T-helper 17 cell (primary cell): ENCODE measurements around the gene IL31RA. TPM values are rescaled to one million over a fixed set of nuclear protein-coding genes. Genes with fewer than 3 reads are reported as not detected.

ENCODE experiments used
- ATAC-seq: fragments of 150-1000 bp; cut with Tn5 transposase; 2 replicates; pipeline ENCODE4 v1.10.0; 2021; ENCODE audit warnings: mild to moderate bottlenecking, moderate library complexity
- DNase-seq, 3 donors: peaks; one replicate each; pipeline versions ENCODE4 v3.0.0 to v3.0.0-alpha.2; 2020 to 2021
- H3K9me3 ChIP-seq: one replicate; pipeline ENCODE4 v1.7.0; 2013; ENCODE audit warnings: low read length, mild to moderate bottlenecking; ENCODE audit not compliant: control insufficient read depth, poor library complexity, severe bottlenecking
- H3K27ac Mint-ChIP-seq: one replicate; pipeline ENCODE4 v1.8.0; 2022; ENCODE audit warnings: mild to moderate bottlenecking, moderate library complexity, mixed read lengths
- H3K27me3 Mint-ChIP-seq: one replicate; pipeline ENCODE4 v1.8.0; 2022; ENCODE audit warnings: mixed read lengths
- H3K36me3 Mint-ChIP-seq: one replicate; pipeline ENCODE4 v1.8.0; 2022; ENCODE audit warnings: low read depth, mixed read lengths
- H3K4me1 Mint-ChIP-seq: one replicate; pipeline ENCODE4 v1.8.0; 2022; ENCODE audit warnings: mild to moderate bottlenecking, mixed read lengths
- H3K4me3 Mint-ChIP-seq: one replicate; pipeline ENCODE4 v1.8.0; 2022; ENCODE audit warnings: mild to moderate bottlenecking, moderate library complexity, mixed read lengths
- total RNA-seq, 4 donors: library from RNA in 2 of 4; stranded (reverse) in 2 of 4; gene quantifications; one replicate each; pipeline ENCODE4 v1.2.3 and lab custom pipeline; 2022 to 2026

The IL31RA gene
- total RNA-seq, 2 donors from 2014 or later = not detected

DNA sequence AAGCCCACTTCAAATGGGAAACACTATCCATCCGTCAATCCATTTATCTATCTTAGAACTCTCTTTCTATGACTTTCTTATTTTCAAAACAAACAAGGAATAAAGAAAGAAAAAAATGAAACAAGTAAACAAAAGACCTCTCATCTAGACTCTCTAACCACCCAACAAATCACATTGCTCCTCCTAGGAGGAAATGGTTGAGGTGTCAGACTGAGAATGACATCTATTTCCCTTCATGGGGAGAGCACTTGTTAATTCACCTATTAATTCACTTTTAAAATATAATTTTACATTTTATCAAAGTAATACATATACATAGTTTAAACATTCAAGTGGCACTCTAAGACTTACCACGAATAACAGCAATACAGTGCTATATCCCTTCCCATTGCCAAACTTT is 2.4 kb upstream of the IL31RA start:
- H3K27me3 Mint-ChIP-seq = peaks cover 26% of the 10 kb centered on the region
- no peak overlapping the region for H3K4me3 Mint-ChIP-seq
- peaks cover 2% of the 10 kb centered on the region for H3K36me3 Mint-ChIP-seq
- no peaks in the 10 kb centered on the region for H3K9me3 ChIP-seq
- ATAC-seq (no peak), DNase-seq (no peak)
- H3K4me1 Mint-ChIP-seq = peaks cover 2% of the 10 kb centered on the region
- no peak overlapping the region for H3K27ac Mint-ChIP-seq

DNA sequence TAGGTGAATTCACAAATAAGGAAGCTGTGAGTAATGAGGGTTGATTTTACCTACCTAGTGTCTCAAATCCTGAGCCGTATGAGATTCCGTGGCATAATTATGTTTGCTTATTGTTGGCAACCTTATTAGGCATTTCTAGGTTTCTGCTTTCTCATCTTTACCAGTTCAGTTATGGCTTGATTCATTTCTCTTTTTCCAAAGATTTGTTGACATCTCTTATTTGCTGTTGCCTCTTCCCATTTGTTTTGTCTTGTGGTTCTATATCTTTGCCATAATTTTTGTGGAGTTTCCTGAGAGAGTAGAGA is 470 bp downstream of the IL31RA start:
- DNase-seq (no peak), ATAC-seq (no peak)
- Mint-ChIP-seq H3K4me1 (peaks cover 20% of the 10 kb centered on the region), H3K4me3 (no peak overlapping the region), H3K27me3 (peaks cover 26% of the 10 kb centered on the region), H3K36me3 (peaks cover 2% of the 10 kb centered on the region), H3K27ac (no peak overlapping the region)
- H3K9me3 ChIP-seq = no peaks in the 10 kb centered on the region

DNA sequence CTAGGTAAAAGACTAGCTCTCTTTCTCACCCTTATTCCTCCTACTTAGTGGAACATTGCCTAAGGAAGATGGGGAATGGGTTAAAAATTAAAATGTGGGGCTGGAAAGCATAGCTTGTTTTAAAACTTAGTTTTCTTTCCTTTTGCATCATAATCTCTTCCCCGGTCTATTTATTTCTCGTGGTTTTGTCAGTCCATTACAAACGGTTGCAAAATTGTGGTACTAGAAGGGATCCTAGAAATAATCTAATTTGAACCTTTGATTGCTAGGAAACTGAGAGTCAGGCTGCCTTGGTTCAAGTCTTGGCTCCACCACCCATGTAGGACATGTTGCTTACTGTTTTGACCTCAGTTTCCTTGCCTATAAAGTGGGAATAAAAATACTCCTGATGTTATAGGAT is 1.3 kb downstream of the IL31RA start:
- Mint-ChIP-seq H3K27me3 (peaks cover 26% of the 10 kb centered on the region), H3K4me3 (no peak overlapping the region), H3K27ac (no peak overlapping the region), H3K36me3 (peaks cover 2% of the 10 kb centered on the region), H3K4me1 (peaks cover 25% of the 10 kb centered on the region)
- ATAC-seq (no peak), DNase-seq (no peak)
- no peaks in the 10 kb centered on the region for H3K9me3 ChIP-seq

DNA sequence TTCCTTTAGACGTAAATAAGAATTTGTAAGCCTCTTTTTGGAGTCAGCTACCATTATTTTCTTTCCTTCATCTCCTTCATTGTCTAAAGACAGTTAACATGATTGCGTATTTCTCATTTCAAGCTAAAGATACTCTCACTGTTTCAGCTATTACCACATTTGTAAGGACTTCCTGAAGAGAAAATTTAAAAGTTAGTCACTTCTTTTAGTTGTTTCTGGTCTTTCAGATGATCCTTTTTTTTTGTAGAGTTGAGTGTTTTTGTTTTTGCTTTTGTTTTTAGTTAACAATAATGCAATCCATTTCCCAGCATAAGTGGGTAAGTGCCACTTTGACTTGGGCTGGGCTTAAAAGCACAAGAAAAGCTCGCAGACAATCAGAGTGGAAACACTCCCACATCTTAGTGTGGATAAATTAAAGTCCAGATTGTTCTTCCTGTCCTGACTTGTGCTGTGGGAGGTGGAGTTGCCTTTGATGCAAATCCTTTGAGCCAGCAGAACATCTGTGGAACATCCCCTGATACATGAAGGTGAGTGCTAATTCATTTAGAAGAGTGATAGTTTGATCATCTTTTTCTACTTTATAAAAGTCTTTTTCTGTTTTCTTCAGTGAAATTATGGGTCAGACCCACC is 2.0 kb downstream of the IL31RA start:
- no peak for DNase-seq
- H3K4me3 Mint-ChIP-seq = no peak overlapping the region
- no peak overlapping the region for H3K27ac Mint-ChIP-seq
- H3K27me3 Mint-ChIP-seq = peaks cover 20% of the 10 kb centered on the region
- peaks cover 27% of the 10 kb centered on the region for H3K4me1 Mint-ChIP-seq
- no peaks in the 10 kb centered on the region for H3K9me3 ChIP-seq
- peaks cover 2% of the 10 kb centered on the region for H3K36me3 Mint-ChIP-seq
- ATAC-seq = no peak

DNA sequence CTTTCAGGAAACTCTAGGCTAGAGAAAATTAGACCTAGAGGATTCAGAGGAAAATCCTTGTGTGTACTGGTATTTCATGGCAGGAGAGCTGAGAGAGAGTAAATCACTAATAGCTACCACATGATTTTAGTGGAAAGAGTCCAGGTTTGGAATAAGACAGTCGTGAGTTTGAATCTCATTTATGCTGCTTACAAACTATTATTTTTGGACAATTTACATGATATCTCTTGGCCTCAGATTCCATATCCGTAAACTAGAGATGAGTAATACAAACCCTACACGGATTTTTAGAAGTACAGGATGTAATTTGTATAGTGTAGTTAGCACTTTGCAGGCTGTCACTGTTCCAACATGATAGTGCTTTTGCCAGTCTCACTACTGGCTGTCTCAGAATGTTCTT is 2.7 kb downstream of the IL31RA start:
- Mint-ChIP-seq H3K27ac (no peak overlapping the region), H3K36me3 (peaks cover 2% of the 10 kb centered on the region), H3K4me1 (peaks cover 27% of the 10 kb centered on the region), H3K27me3 (peaks cover 20% of the 10 kb centered on the region), H3K4me3 (no peak overlapping the region)
- no peaks in the 10 kb centered on the region for H3K9me3 ChIP-seq
- DNase-seq (no peak), ATAC-seq (no peak)

DNA sequence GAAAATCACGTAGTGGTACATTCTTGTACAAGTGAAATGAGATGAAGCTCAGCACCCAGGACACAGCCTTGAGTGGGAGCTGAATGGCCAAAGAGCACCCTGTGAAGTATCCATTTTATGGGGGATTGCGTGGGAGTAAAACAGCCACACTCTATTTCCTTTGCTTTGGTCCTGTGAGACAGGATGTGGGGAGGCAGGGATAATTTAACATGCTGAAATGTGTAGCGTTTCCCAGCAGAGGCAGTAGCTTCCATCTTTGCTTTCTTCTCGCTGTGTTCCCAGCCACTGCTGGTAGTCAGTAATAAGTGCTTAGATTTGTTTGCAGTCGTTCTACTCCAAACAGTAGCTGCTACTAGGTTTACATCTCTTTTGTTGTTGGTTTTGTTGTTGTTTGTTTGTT is 4.4 kb downstream of the IL31RA start:
- peaks cover 27% of the 10 kb centered on the region for H3K4me1 Mint-ChIP-seq
- peaks cover 2% of the 10 kb centered on the region for H3K36me3 Mint-ChIP-seq
- DNase-seq (no peak), ATAC-seq (no peak)
- H3K9me3 ChIP-seq = no peaks in the 10 kb centered on the region
- H3K27ac Mint-ChIP-seq = peak overlapping the region; percentile 80
- no peak overlapping the region for H3K4me3 Mint-ChIP-seq
- H3K27me3 Mint-ChIP-seq = peaks cover 14% of the 10 kb centered on the region

DNA sequence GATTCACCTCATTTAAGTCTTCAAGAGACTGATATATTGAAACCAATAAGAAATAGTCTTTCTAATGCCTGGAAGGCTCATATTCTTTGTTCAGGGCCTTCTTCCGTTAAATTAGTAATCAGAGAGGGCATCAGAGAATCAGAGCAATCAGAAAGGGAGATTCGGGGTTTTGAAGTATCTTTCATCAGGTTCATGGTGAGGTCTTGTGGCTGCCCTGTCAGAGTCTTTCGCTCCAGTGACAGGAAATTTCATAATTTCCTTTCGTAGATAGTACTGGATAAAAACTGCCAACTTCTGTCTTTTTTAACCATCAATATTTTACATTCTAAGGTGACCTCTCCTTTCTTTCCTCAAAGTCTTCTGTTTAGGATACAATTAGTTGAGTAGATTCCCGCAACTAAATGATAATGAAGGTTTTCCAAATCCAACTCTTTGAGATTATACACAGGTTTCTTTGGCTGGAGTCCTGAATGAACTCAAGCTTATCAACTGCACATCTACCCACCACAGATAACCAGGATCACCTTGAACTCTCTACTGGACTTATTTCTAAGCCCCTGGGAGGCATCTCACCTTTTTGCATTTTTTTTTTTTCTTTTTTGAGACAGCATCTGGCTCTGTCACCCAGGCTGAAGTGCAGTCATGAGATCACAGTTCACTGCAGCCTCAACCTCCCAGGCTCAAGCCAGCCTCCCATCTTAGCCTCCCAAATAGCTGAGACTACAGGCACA is 5.5 kb downstream of the IL31RA start:
- peaks cover 4% of the 10 kb centered on the region for H3K27me3 Mint-ChIP-seq
- ATAC-seq (peak; percentile 94), DNase-seq (no peak)
- peak overlapping the region; percentile 80 for H3K27ac Mint-ChIP-seq
- peaks cover 2% of the 10 kb centered on the region for H3K36me3 Mint-ChIP-seq
- H3K4me3 Mint-ChIP-seq = peak overlapping the region; percentile 31
- H3K9me3 ChIP-seq = no peaks in the 10 kb centered on the region
- peaks cover 27% of the 10 kb centered on the region for H3K4me1 Mint-ChIP-seq

DNA sequence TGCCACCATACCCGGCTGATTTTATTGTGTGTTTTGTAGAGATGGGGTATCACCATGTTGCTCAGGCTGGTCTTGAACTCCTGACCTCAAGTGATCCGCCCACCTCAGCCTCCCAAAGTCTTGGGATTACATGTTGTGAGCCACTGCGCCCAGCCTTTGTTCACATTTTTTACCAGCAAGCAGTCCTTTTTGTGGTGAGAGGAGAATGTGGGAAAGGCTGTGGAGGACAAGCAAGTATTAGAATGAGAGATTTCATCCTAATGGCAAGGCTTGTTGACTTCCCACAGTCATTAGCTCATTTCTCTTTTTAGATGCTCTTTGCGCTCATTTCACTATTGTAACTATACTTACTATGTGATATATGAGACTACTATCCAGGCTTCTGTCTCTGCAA is 6.1 kb downstream of the IL31RA start:
- H3K27ac Mint-ChIP-seq = peak overlapping the region; percentile 80
- H3K9me3 ChIP-seq = no peaks in the 10 kb centered on the region
- no peak for DNase-seq
- H3K36me3 Mint-ChIP-seq = no peaks in the 10 kb centered on the region
- H3K27me3 Mint-ChIP-seq = no peaks in the 10 kb centered on the region
- ATAC-seq = no peak
- peaks cover 25% of the 10 kb centered on the region for H3K4me1 Mint-ChIP-seq
- H3K4me3 Mint-ChIP-seq = no peak overlapping the region

DNA sequence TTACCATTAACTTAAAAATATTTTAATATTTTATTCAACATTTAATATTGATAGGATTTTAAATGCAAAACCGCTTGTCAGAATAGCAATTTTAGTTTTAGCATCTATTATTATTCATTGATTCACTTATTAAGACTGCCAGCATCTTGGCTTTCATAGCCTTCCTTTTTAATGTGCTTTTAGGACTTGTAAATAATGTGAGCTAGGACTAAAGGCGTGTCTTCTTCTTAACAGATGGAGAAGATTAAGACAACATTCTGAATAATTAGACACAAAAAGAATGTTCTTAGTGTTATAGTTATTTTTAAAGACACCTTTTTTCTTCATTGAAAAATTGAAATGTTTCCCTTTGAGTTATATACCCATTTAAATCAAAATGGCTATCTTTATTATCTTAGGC is 6.9 kb downstream of the IL31RA start:
- Mint-ChIP-seq H3K36me3 (no peaks in the 10 kb centered on the region), H3K27ac (no peak overlapping the region), H3K4me1 (peaks cover 25% of the 10 kb centered on the region), H3K27me3 (no peaks in the 10 kb centered on the region), H3K4me3 (no peak overlapping the region)
- ATAC-seq = no peak
- DNase-seq = no peak
- no peaks in the 10 kb centered on the region for H3K9me3 ChIP-seq

DNA sequence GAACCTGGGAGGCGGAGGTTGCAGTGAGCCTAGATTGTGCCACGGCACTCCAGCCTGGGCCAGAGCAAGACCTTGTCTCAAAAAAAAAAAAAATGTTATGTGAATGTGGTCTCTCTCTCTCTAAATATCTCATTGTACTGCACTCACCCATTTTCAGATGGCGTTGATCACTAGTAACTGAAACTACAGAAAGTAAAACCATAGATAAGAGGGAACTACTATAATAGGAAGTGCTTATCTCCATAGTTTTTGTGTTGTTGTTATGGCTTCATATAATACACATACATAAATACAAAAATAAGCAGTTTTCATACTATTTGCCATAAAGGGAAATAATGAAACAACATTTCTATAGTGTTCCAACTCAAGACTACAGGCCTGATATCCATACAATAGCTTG is 9.1 kb downstream of the IL31RA start:
- Mint-ChIP-seq H3K36me3 (no peaks in the 10 kb centered on the region), H3K4me1 (peaks cover 21% of the 10 kb centered on the region), H3K4me3 (no peak overlapping the region), H3K27me3 (no peaks in the 10 kb centered on the region), H3K27ac (no peak overlapping the region)
- DNase-seq (no peak), ATAC-seq (no peak)
- no peaks in the 10 kb centered on the region for H3K9me3 ChIP-seq

DNA sequence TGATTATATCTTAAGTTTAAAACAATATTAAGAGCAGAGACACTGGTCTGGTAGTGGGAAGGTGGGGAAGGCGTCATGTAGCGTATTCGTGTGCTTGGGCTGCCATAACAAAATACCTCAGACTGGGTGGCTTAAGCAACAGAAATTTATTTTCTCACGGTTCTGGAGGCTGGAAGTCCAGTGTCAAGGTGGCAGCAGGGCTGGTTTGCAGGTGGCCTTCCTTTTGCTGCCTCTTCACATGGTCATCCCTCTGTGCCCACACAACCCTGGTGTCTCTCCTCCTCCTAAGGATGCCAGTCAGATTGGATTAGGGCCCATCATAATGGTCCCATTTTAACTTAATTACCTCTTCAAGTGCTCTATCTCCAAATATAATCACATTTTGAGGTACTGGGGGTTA is 9.6 kb downstream of the IL31RA start:
- Mint-ChIP-seq H3K27ac (no peak overlapping the region), H3K4me3 (no peak overlapping the region), H3K36me3 (no peaks in the 10 kb centered on the region), H3K4me1 (peaks cover 17% of the 10 kb centered on the region), H3K27me3 (no peaks in the 10 kb centered on the region)
- DNase-seq (no peak), ATAC-seq (no peak)
- H3K9me3 ChIP-seq = no peaks in the 10 kb centered on the region

DNA sequence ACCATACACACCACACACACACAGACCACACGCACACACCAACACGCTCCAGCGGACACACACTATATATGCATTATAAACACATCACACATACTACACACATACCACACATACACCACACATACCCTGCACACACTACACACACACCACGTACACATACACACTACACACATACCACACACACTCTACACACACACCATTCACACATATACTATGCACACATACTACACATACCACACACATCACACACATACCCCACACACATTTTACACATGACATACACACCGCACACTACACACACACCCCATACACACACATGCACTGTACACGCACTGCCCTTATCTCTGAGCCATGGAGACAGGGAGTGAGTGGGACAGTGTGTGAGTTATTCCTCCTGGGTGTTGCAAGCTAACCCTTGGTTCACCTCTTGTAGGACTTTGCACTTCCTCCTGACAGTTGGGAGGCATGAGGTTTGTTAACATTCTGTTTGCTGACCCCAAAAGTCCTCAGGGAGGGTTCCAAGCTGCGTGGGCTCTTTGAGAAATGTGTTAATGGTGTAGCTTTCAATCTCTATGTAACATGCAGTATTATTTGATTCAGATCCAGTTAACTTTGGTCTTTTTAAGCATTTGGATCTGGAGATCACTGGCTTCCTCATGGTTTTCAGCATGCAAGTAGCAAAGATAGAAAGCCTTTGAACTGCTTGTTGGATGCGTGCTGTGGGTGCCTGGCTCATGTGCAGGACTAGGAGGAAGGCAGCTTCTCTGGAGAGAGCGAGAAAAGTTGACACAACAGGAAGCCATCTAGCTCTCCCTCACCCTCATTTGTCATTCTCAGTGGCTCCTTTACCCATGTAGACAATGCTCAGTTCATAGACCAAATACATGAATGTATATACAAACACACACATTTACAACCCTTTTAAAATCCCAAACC is 13.7 kb downstream of the IL31RA start:
- DNase-seq = no peak
- no peaks in the 10 kb centered on the region for H3K9me3 ChIP-seq
- H3K36me3 Mint-ChIP-seq = no peaks in the 10 kb centered on the region
- no peak overlapping the region for H3K4me3 Mint-ChIP-seq
- H3K4me1 Mint-ChIP-seq = no peaks in the 10 kb centered on the region
- no peaks in the 10 kb centered on the region for H3K27me3 Mint-ChIP-seq
- no peak overlapping the region for H3K27ac Mint-ChIP-seq
- no peak for ATAC-seq

DNA sequence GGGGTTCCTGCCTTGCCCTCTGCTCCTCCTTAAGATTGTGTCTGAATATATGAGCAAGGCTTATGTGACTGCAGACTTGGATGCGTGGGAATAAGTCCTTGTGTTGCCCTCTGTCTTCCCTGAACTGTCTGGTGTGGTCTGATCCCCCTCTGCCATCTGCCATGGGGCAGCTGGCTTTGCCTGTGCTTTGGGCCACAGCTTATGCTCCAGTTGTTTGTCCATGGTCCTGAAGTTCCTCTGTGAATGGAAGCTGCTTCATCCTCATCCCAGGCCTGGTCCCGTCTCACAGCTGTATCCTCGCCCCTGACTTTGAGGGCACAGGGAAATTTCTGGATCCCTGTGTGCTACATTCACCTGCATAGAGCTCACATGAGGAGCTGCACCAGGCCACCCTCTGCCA is 14.7 kb downstream of the IL31RA start:
- H3K4me3 Mint-ChIP-seq = no peak overlapping the region
- DNase-seq (no peak), ATAC-seq (no peak)
- no peaks in the 10 kb centered on the region for H3K9me3 ChIP-seq
- no peaks in the 10 kb centered on the region for H3K36me3 Mint-ChIP-seq
- H3K27ac Mint-ChIP-seq = no peak overlapping the region
- H3K4me1 Mint-ChIP-seq = no peaks in the 10 kb centered on the region
- no peaks in the 10 kb centered on the region for H3K27me3 Mint-ChIP-seq
